HG03039 (cell line): ENCODE results near the gene NUBPL.
"Not testable (repeated sequence)": the region's sequence is repeated elsewhere in the genome, so short reads cannot be mapped to it uniquely, and the experiment has no call there.

ENCODE experiments used
- ATAC-seq: cut with Tn5 transposase; IDR thresholded peaks from one replicate; pipeline ENCODE4 v1.9.1; 2021; ENCODE audit warnings: mild to moderate bottlenecking, moderate library complexity; ENCODE audit not compliant: unreplicated experiment

The NUBPL gene

GRCh38 chr14:31660728-31661127 is 99.5 kb downstream of the NUBPL start:
- ATAC-seq, result no peak

GRCh38 chr14:31668348-31668747 is 107.1 kb downstream of the NUBPL start:
- no peak for ATAC-seq

GRCh38 chr14:31672709-31673108 is 111.5 kb downstream of the NUBPL start:
- ATAC-seq, result no peak

- no peak for ATAC-seq
Measured at GRCh38 chr14:31677052-31677451, 115.8 kb downstream of the NUBPL start.

- ATAC-seq, result no peak
Measured at GRCh38 chr14:31677630-31678029, 116.4 kb downstream of the NUBPL start.

GRCh38 chr14:31678421-31679249 is 117.4 kb downstream of the NUBPL start:
- ATAC-seq, result no peak

GRCh38 chr14:31682768-31683167 is 121.6 kb downstream of the NUBPL start:
- no peak for ATAC-seq

GRCh38 chr14:31687726-31688125 is 126.5 kb downstream of the NUBPL start:
- ATAC-seq, result no peak

- ATAC-seq, result no peak
Measured at GRCh38 chr14:31690056-31690455, 128.9 kb downstream of the NUBPL start.

GRCh38 chr14:31692376-31692781 is 131.2 kb downstream of the NUBPL start:
- no peak for ATAC-seq

- no peak for ATAC-seq
Measured at GRCh38 chr14:31696378-31696777, 135.2 kb downstream of the NUBPL start.

GRCh38 chr14:31699809-31700208 is 138.6 kb downstream of the NUBPL start:
- ATAC-seq, result no peak

GRCh38 chr14:31700282-31701074 is 139.3 kb downstream of the NUBPL start:
- ATAC-seq, result no peak

- no peak for ATAC-seq
Measured at GRCh38 chr14:31702130-31702529, 140.9 kb downstream of the NUBPL start.

- ATAC-seq, result no peak
Measured at GRCh38 chr14:31703056-31703455, 141.9 kb downstream of the NUBPL start.

GRCh38 chr14:31705731-31706130 is 144.5 kb downstream of the NUBPL start:
- no peak for ATAC-seq

- ATAC-seq, result not testable (repeated sequence)
Measured at GRCh38 chr14:31708661-31709060, 147.5 kb downstream of the NUBPL start.

- no peak for ATAC-seq
Measured at GRCh38 chr14:31712244-31713127, 151.3 kb downstream of the NUBPL start.

- ATAC-seq, result no peak
Measured at GRCh38 chr14:31716208-31716607, 155.0 kb downstream of the NUBPL start.

GRCh38 chr14:31717294-31718085 is 156.3 kb downstream of the NUBPL start:
- no peak for ATAC-seq
